Measurements from ENCODE around the gene SNAPC2.
"Not testable (repeated sequence)": the region's sequence is repeated elsewhere in the genome, so short reads cannot be mapped to it uniquely, and the experiment has no call there.

SNAPC2 gene

DNA sequence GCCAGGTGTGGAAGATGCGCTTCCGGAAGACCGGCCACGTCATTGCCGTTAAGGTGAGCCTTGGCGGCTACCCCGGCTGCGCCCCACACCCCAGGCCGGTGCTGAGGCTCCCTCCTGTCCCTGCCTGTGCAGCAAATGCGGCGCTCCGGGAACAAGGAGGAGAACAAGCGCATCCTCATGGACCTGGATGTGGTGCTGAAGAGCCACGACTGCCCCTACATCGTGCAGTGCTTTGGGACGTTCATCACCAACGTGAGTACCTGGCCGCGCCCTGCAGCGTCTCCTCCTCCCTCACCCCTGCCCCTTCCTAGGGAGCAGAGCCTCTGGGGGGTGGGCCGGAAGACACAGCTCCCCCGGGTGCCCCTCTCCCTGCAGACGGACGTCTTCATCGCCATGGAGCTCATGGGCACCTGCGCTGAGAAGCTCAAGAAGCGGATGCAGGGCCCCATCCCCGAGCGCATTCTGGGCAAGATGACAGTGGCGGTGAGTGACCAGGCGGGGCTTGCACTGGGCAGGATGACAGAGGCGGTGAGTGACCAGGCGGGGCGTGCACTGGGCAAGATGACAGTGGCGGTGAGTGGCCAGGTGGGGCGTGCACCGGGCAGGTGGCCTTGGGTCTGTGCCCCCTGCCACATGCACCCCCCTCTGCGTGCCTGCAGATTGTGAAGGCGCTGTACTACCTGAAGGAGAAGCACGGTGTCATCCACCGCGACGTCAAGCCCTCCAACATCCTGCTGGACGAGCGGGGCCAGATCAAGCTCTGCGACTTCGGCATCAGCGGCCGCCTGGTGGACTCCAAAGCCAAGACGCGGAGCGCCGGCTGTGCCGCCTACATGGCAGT lies 9.6 kb upstream of the SNAPC2 start:
- no peak for FAIRE-seq

DNA sequence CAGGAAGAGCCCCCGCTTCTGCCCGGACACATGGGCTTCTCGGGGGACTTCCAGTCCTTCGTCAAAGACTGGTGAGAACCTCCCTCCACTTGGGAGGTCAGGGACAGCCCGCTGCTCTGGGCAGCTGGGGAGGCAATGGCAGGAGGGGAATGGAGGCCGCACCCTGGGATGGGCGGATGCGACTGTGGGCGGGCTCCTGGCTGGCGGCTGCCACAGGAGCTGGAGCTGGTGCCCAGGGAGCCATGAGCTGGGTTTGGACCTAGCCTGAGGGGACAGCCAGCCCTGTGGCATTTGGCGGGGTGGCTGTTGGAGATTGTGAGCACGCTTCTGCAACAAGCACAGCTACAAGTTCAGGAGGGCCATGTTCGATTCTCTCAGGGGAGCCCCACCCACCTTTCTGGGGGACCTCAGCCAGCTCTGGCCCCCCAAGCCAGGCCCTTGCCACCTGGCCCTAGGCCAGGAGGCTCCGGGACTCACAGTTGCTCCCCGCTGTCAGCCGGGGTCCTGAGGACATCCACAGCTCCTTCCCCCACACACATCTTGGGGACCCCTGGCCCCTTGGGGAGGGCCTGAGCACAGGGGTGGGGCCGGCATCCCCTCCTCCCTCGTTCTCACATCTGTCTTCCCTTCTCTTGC lies 8.5 kb upstream of the SNAPC2 start:
- no peak for FAIRE-seq

DNA sequence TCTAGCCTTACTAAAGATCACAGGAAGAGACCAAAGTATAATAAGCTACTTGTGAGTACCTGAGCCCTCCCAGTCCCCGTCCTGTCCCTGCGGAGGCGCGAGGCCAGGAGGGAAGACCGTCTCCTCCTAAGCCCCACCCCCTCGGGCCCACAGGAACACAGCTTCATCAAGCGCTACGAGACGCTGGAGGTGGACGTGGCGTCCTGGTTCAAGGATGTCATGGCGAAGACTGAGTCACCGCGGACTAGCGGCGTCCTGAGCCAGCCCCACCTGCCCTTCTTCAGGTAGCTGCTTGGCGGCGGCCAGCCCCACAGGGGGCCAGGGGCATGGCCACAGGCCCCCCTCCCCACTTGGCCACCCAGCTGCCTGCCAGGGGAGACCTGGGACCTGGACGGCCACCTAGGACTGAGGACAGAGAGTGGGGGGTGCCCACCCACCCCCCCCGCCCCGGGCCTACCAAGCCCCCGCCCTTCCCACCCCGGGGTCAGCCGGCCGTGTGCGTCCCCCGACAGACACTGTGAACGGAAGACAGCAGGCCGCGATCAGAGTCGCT lies 7.9 kb upstream of the SNAPC2 start:
- no peak for FAIRE-seq

DNA sequence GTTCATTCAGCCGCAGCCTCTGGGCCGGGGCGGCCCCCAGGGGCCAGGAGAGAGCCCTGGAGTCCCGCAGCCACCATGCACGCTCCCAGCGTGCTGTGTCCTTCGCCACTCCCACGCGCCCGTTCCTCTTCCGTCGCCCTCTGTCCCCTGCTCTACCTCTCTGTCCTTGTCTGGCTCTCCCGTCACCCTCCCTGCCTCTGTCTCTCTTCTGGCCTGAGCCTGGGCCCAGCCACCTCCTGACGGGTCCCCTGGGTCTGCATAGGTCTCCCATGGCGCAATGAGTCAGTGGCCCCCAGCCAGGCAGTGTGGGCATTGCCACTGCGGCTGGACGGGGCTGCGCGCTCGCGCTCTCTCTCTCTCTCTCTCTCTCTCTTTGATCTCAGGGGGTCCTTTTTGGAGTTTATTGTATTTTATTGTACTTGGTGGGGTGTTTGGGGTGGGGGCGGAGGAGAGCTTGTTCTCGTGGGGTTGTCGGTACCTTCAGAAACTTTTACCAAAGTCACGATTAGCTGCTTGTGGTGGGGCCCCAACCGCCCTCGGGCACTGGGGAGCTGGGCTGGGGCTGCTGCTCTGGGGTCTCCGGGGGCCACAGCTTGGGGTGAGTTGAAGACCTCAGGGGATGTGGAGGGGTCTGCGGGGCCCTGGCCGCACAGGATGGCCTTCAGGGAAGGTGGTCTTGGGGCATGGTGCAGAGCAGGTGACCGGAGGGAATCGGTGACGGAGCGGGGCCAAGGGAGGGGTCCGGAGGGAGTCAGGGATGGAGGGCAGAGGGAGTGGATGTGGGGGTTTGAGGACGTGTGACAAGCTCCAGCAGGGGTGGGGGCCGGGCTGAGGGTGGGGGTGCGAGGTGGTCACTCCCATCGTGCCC lies 7.2 kb upstream of the SNAPC2 start:
- FAIRE-seq = no peak

GRCh38 chr19:7913652-7914051 lies 6.5 kb upstream of the SNAPC2 start:
- FAIRE-seq = no peak

- FAIRE-seq = no peak
These were observed 6.0 kb upstream of the SNAPC2 start for GRCh38 chr19:7914099-7914498.

DNA sequence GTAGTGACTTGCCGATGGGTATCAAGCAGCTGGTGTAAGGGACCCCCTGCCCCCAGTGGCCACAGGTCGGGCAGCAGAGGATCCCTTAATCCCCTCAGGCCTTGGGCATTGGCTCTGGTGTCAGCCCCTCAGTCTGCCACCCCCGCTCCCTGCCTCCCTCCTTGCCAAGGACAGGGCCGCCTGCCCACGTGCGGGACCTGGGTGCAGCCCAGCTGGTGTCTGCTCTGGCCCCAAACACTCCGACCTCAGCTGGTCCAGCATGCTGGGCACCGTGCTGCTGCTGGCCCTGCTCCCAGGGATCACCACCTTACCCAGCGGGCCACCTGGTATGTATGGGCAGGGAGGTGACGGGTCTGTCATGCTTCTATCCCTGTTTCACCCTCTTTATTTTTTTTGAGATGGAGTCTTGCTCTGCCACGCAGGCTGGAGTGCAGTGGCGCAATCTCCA lies 5.5 kb upstream of the SNAPC2 start, which contains the start of gene TGFBR3L:
TSS of gene TGFBR3L (plus strand) at position 233 of the 448 bp plus-strand sequence.
- FAIRE-seq = no peak

- FAIRE-seq = no peak
These were observed 4.7 kb upstream of the SNAPC2 start for GRCh38 chr19:7915250-7916102.

- FAIRE-seq = no peak
These were observed 3.8 kb upstream of the SNAPC2 start for GRCh38 chr19:7916103-7916954.

DNA sequence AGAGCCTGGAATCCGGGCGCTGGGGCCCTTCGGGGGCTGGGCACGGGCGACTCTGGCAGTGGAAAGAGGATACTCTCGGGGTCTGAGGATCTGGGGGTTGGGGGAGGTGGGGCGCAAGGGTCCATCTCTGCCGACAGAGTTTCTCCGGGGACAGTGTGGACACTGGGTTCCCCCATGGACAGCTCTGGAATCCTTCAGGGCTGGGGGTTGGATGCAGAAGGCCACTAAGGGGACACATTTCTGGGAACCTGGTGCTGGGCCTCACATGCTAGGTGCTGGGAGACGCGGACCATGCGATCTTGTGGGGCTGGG lies 3.2 kb upstream of the SNAPC2 start:
- no peak for FAIRE-seq

DNA sequence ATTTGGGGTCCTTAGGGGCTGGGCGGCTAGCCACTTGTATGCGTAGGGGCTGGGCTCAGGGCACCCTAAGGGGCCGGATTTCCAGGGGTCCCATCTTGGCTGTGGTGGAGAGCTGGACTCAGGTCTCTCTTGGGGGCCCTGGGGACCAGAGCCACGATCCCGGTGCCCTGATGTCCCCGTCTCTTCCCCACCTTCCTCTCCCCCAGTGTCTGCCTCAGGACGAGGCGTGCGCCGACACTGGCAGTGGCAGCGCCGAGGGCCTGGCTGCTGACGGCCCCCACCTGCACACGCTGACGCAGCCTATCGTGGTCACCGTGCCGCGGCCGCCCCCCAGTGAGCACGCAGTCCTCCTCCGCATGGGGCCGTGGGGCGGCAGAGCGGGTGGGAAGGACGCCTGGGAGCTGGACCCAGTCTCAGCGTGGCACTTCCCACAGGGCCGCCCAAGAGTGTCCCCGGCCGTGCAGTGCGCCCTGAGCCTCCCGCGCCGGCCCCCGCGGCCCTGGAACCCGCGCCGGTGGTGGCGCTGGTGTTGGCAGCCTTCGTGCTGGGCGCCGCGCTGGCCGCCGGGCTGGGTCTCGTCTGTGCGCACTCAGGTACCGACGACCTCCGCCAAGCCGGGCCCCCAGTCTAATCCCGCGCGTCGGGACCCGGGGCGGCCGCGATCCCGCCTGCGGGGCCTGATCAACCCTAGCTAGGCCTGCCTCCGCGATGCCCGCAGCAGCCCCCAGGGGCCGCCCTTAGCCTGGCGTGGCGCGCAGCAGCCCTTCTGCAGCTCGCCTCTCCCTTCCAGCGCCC lies 2.7 kb upstream of the SNAPC2 start:
- no peak for FAIRE-seq

GRCh38 chr19:7918062-7918614 lies 2.0 kb upstream of the SNAPC2 start:
- not testable (repeated sequence) for FAIRE-seq

DNA sequence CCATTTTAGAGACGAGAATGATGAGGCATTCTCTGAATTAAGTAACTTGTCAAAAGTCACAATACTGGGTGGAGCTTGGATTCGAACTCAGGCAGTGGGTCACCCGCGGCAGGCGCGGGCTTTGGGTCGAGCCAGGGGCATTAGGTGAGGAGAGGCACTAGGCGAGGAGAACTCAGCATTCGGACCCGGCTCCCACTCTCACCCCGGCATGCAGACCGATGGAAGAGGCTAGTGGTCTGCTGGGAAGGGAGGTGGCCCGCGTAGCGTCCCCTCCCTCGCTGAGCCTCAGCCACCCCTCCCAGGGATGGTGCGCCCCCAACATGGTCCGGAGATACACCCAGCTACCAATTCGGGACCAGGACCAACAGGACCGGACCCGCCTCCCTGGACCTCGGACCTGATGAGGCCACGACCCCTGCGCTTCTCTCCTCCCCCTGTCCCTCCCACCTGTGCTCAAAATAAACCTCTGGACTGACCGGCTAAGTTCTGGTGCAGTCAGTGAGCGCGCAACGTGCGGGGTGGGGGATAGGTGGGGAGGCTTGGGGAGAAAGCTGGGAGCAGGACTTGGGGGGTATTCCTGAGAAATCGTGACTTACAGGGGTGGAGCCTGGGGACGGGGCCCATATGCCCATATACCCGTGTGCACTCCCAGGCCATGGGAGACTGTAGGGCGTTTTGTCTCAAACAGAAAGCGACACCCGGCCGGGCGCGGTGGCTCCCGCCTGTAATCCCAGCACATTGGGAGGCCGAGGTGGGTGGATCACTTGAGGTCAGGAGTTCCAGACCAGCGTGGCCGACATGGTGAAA lies 1.3 kb upstream of the SNAPC2 start:
- no peak for FAIRE-seq

GRCh38 chr19:7920519-7921301 lies 572 bp downstream of the SNAPC2 start:
- FAIRE-seq = no peak

- FAIRE-seq = no peak
These were observed 1.3 kb downstream of the SNAPC2 start for GRCh38 chr19:7921302-7921966.

DNA sequence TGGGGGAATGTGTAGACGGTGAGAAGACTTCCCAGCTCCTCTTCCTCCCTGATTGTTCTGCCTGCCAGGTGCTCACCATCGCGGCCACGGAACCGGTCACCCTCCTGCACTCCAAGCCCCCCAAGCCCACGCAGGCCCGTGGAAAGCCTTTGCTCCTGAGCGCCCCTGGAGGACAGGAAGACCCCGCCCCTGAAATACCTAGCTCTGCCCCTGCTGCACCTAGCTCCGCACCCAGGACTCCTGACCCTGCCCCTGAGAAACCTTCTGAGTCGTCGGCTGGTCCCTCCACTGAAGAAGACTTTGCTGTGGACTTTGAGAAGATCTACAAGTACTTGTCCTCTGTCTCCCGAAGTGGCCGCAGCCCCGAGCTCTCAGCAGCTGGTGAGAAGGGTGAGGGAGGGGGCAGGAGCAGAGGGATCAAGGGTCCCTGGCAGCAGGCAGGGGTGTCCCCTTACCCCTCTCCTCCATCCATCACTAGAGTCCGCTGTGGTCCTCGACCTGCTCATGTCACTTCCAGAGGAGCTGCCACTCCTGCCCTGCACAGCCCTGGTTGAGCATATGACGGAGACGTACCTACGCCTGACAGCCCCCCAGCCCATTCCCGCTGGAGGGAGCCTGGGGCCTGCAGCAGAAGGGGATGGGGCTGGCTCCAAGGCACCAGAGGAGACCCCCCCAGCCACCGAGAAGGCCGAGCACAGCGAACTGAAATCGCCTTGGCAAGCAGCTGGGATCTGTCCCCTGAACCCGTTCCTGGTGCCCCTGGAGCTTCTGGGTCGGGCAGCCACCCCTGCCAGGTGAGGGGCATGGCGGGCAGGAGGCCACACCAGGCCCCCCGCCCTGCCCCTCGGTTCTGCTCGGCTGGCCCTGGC lies 2.1 kb downstream of the SNAPC2 start:
- FAIRE-seq = no peak

DNA sequence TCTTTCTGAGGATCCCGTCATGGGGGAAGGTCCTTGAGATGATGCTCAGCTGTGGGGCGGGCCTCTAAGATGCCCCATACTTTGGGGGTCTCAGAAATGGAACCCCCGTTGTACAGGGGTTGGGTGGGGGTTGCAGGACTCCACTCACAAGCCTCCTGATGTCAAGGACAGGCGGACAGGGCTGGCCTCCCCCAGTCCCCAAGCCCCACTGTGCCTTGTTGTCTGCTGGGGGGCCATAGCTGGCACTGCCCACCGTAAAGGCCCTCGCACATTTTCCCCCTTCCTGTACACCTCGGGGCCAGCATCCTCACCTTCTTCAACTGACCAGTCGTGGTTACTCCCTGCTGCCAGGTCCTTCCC lies 2.7 kb downstream of the SNAPC2 start:
- no peak for FAIRE-seq
